ENCODE results near the gene LSMEM2.
A peak's percentile ranks its signal among the peaks of the same experiment; 100 is the strongest.

Gene LSMEM2

DNA sequence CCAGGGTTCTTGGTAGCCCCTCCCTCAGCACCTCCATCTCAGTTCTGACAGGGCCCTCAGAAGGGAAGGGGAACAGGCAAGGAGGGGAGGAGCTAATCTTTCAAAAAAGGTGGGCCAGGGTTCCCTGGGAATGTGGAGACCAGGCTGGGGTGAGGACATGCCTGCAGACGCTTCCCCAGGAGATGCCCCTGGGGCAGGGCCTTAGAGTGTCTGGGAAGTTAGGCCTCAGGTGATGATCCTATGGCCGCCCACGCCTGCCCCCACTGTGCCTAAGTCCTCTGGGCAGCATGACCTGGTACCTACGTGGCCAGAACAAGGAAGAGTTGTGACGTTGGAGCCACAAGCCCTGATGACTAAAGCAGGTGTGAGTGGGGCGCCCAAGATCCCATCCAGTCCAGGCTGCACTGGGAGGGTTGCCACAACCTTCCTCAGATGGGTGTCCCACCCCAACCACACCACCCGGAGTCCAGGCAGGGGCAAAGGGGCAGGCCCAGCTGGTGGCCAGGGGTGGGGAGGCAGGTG lies 13.9 kb upstream of the LSMEM2 start:
- TF ChIP-seq CTCF (IDR thresholded peaks at IDR 0.05; ENCODE audit: low read depth, low read length): no peak
- Histone ChIP-seq H3K27ac (peak overlapping the region; percentile 43; the same call in 1 of the 2 replicates), H3K4me3 (ENCODE audit: low read depth, low read length) (no peak overlapping the region)

GRCh38 chr3:50265571-50265970 lies 13.3 kb upstream of the LSMEM2 start:
- TF ChIP-seq CTCF (IDR thresholded peaks at IDR 0.05; ENCODE audit: low read depth, low read length): no peak
- Histone ChIP-seq H3K27me3 (ENCODE audit: insufficient read depth, low read depth, severe bottlenecking) (no peaks in the 10 kb centered on the region), H3K36me3 (no peaks in the 10 kb centered on the region; the same call in 1 of the 2 replicates), H3K4me3 (ENCODE audit: low read depth, low read length) (no peak overlapping the region), H3K9me3 (ENCODE audit: severe bottlenecking) (no peaks in the 10 kb centered on the region), H3K27ac (no peak overlapping the region)
- no peak for DNase-seq

More for the DNA sequence above, 13.9 kb upstream of the LSMEM2 start:
- H3K27me3 ChIP-seq (ENCODE audit: insufficient read depth, low read depth, severe bottlenecking): no peaks in the 10 kb centered on the region
- DNase-seq: no peak
- H3K9me3 ChIP-seq (ENCODE audit: severe bottlenecking): no peaks in the 10 kb centered on the region
- H3K36me3 ChIP-seq: peaks cover 3% of the 10 kb centered on the region

DNA sequence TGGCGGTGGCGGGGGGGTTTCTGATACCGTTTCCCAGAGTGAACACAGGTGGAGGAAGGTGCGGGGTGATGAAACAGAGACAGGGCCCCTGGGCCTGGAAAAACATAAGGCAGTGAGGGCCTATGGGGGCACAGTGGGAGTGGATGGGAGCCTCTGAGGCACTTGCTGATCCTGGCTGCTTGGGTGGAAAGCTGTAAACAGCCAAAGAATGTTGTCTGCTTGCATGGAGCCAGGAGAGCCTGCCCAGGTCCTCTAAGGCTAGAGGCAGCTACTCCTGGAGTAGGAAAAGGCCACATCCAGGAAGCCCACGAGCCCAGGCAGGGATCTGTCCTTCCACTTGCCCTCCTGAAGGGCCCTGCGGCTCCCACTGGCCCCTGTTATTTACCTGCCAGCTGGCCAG lies 12.9 kb upstream of the LSMEM2 start:
- no peaks in the 10 kb centered on the region; the same call in 1 of the 2 replicates for H3K36me3 ChIP-seq
- no peak for TF ChIP-seq CTCF (IDR thresholded peaks at IDR 0.05; ENCODE audit: low read depth, low read length)
- no peak overlapping the region for H3K27ac ChIP-seq
- H3K27me3 ChIP-seq (ENCODE audit: insufficient read depth, low read depth, severe bottlenecking): no peaks in the 10 kb centered on the region
- no peak for DNase-seq
- no peaks in the 10 kb centered on the region for H3K9me3 ChIP-seq (ENCODE audit: severe bottlenecking)
- no peak overlapping the region for H3K4me3 ChIP-seq (ENCODE audit: low read depth, low read length)

GRCh38 chr3:50266836-50267235 lies 12.1 kb upstream of the LSMEM2 start:
- H3K27me3 ChIP-seq (ENCODE audit: insufficient read depth, low read depth, severe bottlenecking): no peaks in the 10 kb centered on the region
- peak overlapping the region; percentile 42 for H3K27ac ChIP-seq
- peak overlapping the region; percentile 26; the same call in 1 of the 2 replicates for H3K4me3 ChIP-seq (ENCODE audit: low read depth, low read length)
- H3K9me3 ChIP-seq (ENCODE audit: severe bottlenecking): no peaks in the 10 kb centered on the region
- no peak for DNase-seq
- no peaks in the 10 kb centered on the region; the same call in 1 of the 2 replicates for H3K36me3 ChIP-seq
- no peak for TF ChIP-seq CTCF (IDR thresholded peaks at IDR 0.05; ENCODE audit: low read depth, low read length)

DNA sequence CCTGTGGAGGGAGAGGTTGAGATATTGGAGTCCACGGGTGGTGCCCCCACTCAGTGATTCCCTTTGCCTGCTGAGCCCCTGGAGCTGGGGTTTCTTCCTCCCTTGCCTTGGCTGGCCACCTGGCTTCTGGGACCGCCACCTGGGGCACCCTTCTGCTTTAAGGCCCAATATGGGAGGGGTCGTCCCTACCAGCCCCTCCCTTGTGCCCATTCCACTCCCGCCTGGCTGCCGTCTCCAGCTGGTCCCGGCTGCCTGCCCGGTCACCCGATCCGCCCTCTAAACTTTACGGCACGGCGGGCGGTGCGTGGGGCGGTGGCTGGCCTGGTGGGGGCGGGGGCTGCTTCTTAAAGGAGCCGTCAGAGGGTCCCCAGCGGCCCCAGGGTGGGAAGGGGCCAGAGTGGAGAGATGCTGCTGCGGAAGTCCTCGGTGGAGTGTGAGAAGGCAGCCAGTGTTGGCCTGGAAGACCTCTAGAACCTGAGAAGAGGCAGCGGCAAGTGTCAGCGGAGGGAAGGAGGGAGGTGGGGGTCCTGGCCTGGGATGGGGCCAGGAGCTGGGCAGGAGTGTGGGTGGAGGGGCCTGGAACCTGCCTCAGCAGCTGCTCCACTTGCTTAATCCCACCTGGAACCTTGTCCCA lies 11.5 kb upstream of the LSMEM2 start:
- H3K27ac ChIP-seq: peak overlapping the region; percentile 42

More for the DNA sequence above, 11.5 kb upstream of the LSMEM2 start:
- Histone ChIP-seq H3K27me3 (ENCODE audit: insufficient read depth, low read depth, severe bottlenecking) (no peaks in the 10 kb centered on the region), H3K9me3 (ENCODE audit: severe bottlenecking) (no peaks in the 10 kb centered on the region), H3K4me3 (ENCODE audit: low read depth, low read length) (peak overlapping the region; percentile 26), H3K36me3 (no peaks in the 10 kb centered on the region; the same call in 1 of the 2 replicates)
- peak; percentile 63 for DNase-seq
- no peak for TF ChIP-seq CTCF (IDR thresholded peaks at IDR 0.05; ENCODE audit: low read depth, low read length)

Data from WERI-Rb-1 (cell line).